Measurements from ENCODE around the gene SMIM22.

SMIM22 gene

DNA sequence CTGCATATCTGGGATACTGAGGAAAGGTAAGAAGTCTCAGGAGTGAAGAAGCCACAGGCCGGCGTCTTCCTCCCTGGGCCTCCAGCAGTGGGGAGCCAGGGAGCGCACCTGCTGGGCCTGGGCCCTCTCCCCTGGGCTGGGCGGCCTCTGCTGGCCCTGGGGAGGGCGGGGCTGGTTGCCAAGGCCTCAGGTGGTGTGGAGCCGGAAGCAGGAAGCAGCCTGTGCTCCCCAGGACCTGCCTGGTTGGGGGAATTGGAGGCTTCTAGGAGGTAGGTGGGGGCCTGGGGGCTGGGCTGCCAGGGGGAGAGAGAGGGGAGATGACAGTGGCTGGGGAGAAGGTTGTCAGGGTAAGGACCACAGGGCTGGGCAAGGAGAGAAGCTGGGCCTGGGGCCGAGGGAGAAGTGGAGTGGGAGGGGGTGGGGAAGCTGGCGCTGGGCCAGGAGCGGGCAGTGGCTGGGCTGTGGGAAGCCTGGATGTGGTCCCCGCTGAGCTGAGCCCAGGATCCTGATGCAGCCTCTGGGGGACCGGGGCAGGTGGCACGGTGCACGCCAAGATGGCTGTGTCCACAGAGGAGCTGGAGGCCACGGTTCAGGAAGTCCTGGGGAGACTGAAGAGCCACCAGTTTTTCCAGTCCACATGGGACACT is at the start of gene SMIM22:
TSS of gene SMIM22 (plus strand) at position 189 of the 647 bp plus-strand sequence. CDS start at position 555, 366 bp downstream.
- no peaks in the 10 kb centered on the region for H3K9me3 ChIP-seq (ENCODE audit: insufficient read depth, low read depth, low read length)
- H3K4me3 ChIP-seq (ENCODE audit: low read length) = no peak within 1 kb of the TSS
- H3K4me1 ChIP-seq (ENCODE audit: insufficient read depth, low read length) = no peaks in the 10 kb centered on the region
- peaks cover 11% of the 10 kb centered on the region; the same call in 1 of the 2 replicates for H3K36me3 ChIP-seq (ENCODE audit: insufficient read depth, low read depth, low read length)
- no peak within 1 kb of the TSS for H3K9ac ChIP-seq (ENCODE audit: low read depth, low read length)
- H3K27me3 ChIP-seq (ENCODE audit: insufficient read depth, low read length) = no peaks in the 10 kb centered on the region
- H3K27ac ChIP-seq (ENCODE audit: low read length) = no peak within 1 kb of the TSS

GRCh38 chr16:4746215-4746614 is 49.0 kb upstream of the SMIM22 start:
- Histone ChIP-seq H3K27ac (ENCODE audit: low read length) (no peak overlapping the region), H3K9ac (ENCODE audit: low read depth, low read length) (no peak overlapping the region), H3K4me3 (ENCODE audit: low read length) (no peak overlapping the region), H3K27me3 (ENCODE audit: insufficient read depth, low read length) (no peaks in the 10 kb centered on the region), H3K4me1 (ENCODE audit: insufficient read depth, low read length) (no peaks in the 10 kb centered on the region), H3K36me3 (ENCODE audit: insufficient read depth, low read depth, low read length) (peaks cover 6% of the 10 kb centered on the region; the same call in 1 of the 2 replicates), H3K9me3 (ENCODE audit: insufficient read depth, low read depth, low read length) (no peaks in the 10 kb centered on the region)

DNA sequence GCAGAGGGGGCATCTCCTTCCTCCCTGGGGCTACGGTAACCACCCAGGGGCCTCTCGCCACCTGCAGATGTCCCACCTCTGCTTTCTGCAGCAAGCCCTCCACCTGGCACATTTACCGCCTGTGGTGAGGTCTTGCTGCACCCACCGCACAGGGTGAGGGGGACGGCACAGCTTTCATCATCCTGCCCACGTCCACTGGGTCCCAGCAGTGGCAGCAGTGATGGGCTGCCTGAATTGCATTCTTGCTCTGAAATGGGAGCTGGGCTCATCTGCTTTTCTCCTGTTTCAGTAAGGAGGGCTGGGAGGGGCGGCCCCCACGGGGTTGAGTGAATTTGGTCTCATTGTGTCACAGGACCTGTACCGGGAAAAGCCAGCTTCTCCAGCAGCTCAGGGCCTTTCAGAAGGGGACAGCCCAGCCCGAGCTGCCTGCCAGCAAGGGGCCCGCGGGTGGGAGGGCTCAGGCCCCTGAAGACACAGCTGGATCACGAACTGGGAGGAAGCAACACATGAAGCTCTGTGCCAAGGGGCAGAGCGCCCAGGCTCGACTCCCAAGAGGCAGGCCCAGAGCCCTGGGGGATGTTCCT is 48.1 kb upstream of the SMIM22 start:
- Histone ChIP-seq H3K4me3 (ENCODE audit: low read length) (no peak overlapping the region), H3K4me1 (ENCODE audit: insufficient read depth, low read length) (no peaks in the 10 kb centered on the region), H3K27me3 (ENCODE audit: insufficient read depth, low read length) (no peaks in the 10 kb centered on the region), H3K27ac (ENCODE audit: low read length) (no peak overlapping the region), H3K9ac (ENCODE audit: low read depth, low read length) (no peak overlapping the region), H3K9me3 (ENCODE audit: insufficient read depth, low read depth, low read length) (no peaks in the 10 kb centered on the region), H3K36me3 (ENCODE audit: insufficient read depth, low read depth, low read length) (peaks cover 14% of the 10 kb centered on the region)

DNA sequence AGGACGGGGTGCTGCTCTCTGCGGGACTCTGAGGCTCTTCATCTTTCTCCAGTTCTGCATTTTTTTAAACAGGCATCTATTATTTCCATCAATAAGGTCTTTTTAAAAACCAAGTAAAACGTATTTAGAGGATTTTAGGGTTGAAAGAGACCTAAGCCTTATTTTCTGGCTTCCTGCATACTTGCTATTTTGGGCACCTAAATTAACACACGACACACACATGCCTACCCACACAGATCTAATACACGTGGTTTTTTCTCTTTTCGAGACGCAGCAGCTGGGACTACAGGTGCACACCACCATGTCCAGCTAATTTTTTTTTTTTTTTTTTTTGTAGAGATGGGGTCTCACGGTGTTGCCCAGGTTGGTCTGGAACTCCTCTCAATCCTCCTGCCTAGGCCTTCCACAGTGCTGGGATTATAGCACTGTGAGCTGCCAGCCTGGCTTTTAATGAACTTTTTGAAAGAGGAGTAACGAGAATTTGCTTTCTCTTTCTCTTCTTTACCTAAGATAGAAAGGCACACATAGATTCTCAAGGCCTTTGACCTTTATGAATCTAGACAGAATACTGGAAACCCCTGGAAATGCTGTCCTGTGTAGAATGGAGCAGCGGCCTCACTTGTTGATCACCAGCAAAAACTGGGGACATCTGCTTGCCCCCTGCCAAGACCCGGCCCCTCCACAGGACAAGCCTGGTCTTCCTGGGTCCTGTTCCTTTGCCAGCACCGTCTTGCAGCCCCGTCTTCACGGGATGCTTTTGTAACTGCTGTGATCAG is 47.1 kb upstream of the SMIM22 start:
- no peak overlapping the region for H3K9ac ChIP-seq (ENCODE audit: low read depth, low read length)
- H3K27me3 ChIP-seq (ENCODE audit: insufficient read depth, low read length) = no peaks in the 10 kb centered on the region
- H3K4me1 ChIP-seq (ENCODE audit: insufficient read depth, low read length) = no peaks in the 10 kb centered on the region
- H3K36me3 ChIP-seq (ENCODE audit: insufficient read depth, low read depth, low read length) = peaks cover 24% of the 10 kb centered on the region
- H3K9me3 ChIP-seq (ENCODE audit: insufficient read depth, low read depth, low read length) = no peaks in the 10 kb centered on the region
- no peak overlapping the region for H3K4me3 ChIP-seq (ENCODE audit: low read length)
- no peak overlapping the region for H3K27ac ChIP-seq (ENCODE audit: low read length)

GRCh38 chr16:4748682-4749411 is 46.3 kb upstream of the SMIM22 start:
- Histone ChIP-seq H3K36me3 (ENCODE audit: insufficient read depth, low read depth, low read length) (peaks cover 32% of the 10 kb centered on the region), H3K4me3 (ENCODE audit: low read length) (no peak overlapping the region), H3K9ac (ENCODE audit: low read depth, low read length) (no peak overlapping the region), H3K27ac (ENCODE audit: low read length) (no peak overlapping the region), H3K9me3 (ENCODE audit: insufficient read depth, low read depth, low read length) (no peaks in the 10 kb centered on the region), H3K4me1 (ENCODE audit: insufficient read depth, low read length) (no peaks in the 10 kb centered on the region), H3K27me3 (ENCODE audit: insufficient read depth, low read length) (no peaks in the 10 kb centered on the region)

DNA sequence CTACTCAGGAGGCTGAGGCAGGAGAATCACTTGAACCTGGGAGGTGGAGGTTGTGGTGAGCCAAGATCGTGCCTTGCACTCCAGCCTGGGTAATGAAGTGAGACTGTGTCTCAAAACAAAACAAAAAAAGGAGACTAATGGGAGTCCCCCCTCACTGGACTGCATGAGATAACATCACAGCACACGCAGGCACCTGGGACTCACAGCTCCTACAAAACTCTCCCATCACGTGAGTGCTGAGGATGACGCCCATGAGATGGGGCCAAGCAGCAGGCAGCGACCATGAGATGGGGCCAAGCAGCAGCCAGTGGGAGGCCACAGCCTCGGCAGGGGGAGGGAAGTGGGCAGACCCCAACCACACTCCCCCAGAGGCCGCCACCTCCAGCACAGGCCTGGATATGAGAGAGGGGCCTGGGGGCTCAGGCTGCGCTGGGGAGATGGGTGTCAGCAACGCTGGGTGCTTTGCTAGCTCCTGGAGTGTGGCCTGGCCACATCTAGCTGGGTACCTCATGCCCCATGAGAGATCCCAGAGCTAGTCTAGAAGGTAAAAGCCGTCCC is 45.4 kb upstream of the SMIM22 start:
- H3K27me3 ChIP-seq (ENCODE audit: insufficient read depth, low read length) = no peaks in the 10 kb centered on the region
- H3K4me1 ChIP-seq (ENCODE audit: insufficient read depth, low read length) = no peaks in the 10 kb centered on the region
- H3K9me3 ChIP-seq (ENCODE audit: insufficient read depth, low read depth, low read length) = no peaks in the 10 kb centered on the region
- H3K9ac ChIP-seq (ENCODE audit: low read depth, low read length) = no peak overlapping the region
- no peak overlapping the region for H3K27ac ChIP-seq (ENCODE audit: low read length)
- peaks cover 36% of the 10 kb centered on the region for H3K36me3 ChIP-seq (ENCODE audit: insufficient read depth, low read depth, low read length)
- H3K4me3 ChIP-seq (ENCODE audit: low read length) = no peak overlapping the region

DNA sequence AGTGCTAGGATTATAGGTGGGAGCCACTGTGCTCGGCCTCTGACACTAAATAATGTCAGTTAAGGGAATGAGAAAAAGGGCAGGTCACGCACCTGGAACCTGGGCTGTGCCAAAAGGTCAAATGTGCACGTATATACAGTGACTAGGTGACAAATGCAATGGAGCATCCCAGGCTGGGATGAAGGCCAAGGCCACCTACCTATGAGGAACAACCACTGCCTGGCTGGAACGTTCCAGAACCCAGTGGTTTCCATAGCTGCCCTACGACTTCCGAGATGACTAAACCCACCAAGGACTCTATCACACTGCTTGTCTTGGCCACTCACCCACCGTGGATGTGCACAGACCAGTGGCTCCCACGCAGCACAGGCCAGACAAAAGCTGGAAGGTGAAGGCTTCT is 44.3 kb upstream of the SMIM22 start:
- H3K9ac ChIP-seq (ENCODE audit: low read depth, low read length) = no peak overlapping the region
- no peaks in the 10 kb centered on the region for H3K27me3 ChIP-seq (ENCODE audit: insufficient read depth, low read length)
- H3K4me1 ChIP-seq (ENCODE audit: insufficient read depth, low read length) = no peaks in the 10 kb centered on the region
- 0 out of 2 replicates have a peak, but pooled peaks cover 5% of the 10 kb centered on the region for H3K9me3 ChIP-seq (ENCODE audit: insufficient read depth, low read depth, low read length)
- H3K36me3 ChIP-seq (ENCODE audit: insufficient read depth, low read depth, low read length) = peaks cover 46% of the 10 kb centered on the region
- no peak overlapping the region for H3K4me3 ChIP-seq (ENCODE audit: low read length)
- no peak overlapping the region for H3K27ac ChIP-seq (ENCODE audit: low read length)

DNA sequence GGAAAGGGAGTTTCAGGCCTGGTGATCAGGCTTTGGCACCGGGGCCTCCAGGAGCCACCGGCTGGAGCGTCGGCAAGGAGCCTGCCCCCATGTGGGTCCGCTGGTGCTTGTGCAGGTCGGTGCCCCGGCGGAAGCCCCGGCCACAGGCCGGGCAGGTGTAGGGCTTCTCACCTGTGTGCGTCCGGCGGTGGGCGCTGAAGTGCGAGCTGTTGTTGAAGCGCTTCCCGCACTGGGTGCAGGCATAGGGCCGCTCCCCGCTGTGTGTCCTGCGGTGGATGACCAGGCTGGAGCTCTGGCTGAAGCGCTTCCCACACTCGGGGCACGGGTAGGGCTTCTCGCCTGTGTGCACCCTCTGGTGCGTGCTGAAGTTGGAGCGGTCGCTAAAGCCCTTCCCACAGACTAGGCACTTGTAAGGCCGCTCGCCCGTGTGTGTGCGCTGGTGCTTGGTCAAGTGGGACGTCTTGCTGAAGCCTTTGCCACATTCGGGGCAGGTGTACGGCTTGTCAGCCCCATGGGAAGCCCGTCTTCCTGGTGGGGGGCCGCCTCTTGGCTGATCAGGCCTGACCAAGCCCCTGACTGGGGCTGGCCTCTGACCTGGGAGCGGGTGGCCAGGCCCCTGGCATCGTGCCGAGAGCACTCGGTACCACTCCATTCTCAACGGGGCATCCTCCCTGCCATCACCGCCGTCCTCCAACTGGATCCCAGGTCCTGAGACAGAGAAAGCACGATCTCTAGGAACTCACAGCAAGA is 42.6 kb upstream of the SMIM22 start:
- Histone ChIP-seq H3K4me1 (ENCODE audit: insufficient read depth, low read length) (no peaks in the 10 kb centered on the region), H3K27ac (ENCODE audit: low read length) (no peak overlapping the region), H3K36me3 (ENCODE audit: insufficient read depth, low read depth, low read length) (peaks cover 58% of the 10 kb centered on the region), H3K9me3 (ENCODE audit: insufficient read depth, low read depth, low read length) (0 out of 2 replicates have a peak, but pooled peaks cover 6% of the 10 kb centered on the region), H3K4me3 (ENCODE audit: low read length) (no peak overlapping the region), H3K27me3 (ENCODE audit: insufficient read depth, low read length) (no peaks in the 10 kb centered on the region), H3K9ac (ENCODE audit: low read depth, low read length) (no peak overlapping the region)

DNA sequence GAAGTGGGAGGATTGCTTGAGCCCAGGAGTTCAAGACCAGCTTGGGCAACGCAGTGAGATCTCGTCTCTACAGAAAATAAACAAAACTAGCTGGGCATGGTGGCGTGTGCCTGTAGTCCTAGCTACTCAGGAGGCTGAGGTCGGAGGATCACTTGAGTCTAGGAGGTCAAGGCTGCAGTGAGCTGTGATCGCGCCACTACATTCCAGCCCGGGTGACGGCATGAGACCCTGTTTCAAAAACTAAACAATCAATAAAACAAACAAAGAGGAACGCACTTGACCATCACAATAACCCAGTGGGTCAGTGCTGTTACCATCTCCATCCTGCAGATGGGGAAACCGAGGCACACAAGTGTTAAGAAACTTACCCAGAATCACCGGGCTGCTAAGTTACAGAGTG is 41.9 kb upstream of the SMIM22 start:
- H3K36me3 ChIP-seq (ENCODE audit: insufficient read depth, low read depth, low read length) = peaks cover 64% of the 10 kb centered on the region
- no peak overlapping the region for H3K27ac ChIP-seq (ENCODE audit: low read length)
- no peaks in the 10 kb centered on the region for H3K4me1 ChIP-seq (ENCODE audit: insufficient read depth, low read length)
- H3K4me3 ChIP-seq (ENCODE audit: low read length) = no peak overlapping the region
- no peak overlapping the region for H3K9ac ChIP-seq (ENCODE audit: low read depth, low read length)
- no peaks in the 10 kb centered on the region for H3K27me3 ChIP-seq (ENCODE audit: insufficient read depth, low read length)
- H3K9me3 ChIP-seq (ENCODE audit: insufficient read depth, low read depth, low read length) = 0 out of 2 replicates have a peak, but pooled peaks cover 6% of the 10 kb centered on the region

DNA sequence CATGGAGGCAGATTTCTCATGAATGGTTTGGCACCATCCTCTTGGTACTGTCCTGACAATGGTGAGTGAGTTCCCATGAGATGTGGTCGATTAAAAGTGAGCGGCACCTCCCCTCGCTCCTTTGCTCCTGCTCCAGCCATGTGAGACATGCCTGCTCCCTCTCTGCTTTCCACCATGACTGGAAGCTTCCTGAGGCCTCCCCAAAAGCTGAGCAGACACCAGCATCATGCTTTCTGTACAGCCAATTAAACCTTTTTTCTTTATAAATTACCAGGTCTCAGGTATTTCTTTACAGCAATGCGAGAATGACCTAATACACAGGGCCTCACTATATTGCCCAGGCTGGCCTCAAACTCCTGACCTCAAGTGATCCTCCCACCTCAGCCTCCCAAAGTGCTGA is 40.3 kb upstream of the SMIM22 start:
- H3K27me3 ChIP-seq (ENCODE audit: insufficient read depth, low read length) = no peaks in the 10 kb centered on the region
- no peak overlapping the region for H3K27ac ChIP-seq (ENCODE audit: low read length)
- 0 out of 2 replicates have a peak, but pooled peaks cover 6% of the 10 kb centered on the region for H3K9me3 ChIP-seq (ENCODE audit: insufficient read depth, low read depth, low read length)
- no peak overlapping the region for H3K4me3 ChIP-seq (ENCODE audit: low read length)
- no peak overlapping the region for H3K9ac ChIP-seq (ENCODE audit: low read depth, low read length)
- peaks cover 79% of the 10 kb centered on the region for H3K36me3 ChIP-seq (ENCODE audit: insufficient read depth, low read depth, low read length)
- no peaks in the 10 kb centered on the region for H3K4me1 ChIP-seq (ENCODE audit: insufficient read depth, low read length)

GRCh38 chr16:4755687-4756086 is 39.5 kb upstream of the SMIM22 start:
- no peaks in the 10 kb centered on the region for H3K27me3 ChIP-seq (ENCODE audit: insufficient read depth, low read length)
- no peaks in the 10 kb centered on the region for H3K4me1 ChIP-seq (ENCODE audit: insufficient read depth, low read length)
- H3K36me3 ChIP-seq (ENCODE audit: insufficient read depth, low read depth, low read length) = peaks cover 87% of the 10 kb centered on the region
- H3K9ac ChIP-seq (ENCODE audit: low read depth, low read length) = no peak overlapping the region
- 0 out of 2 replicates have a peak, but pooled peaks cover 6% of the 10 kb centered on the region for H3K9me3 ChIP-seq (ENCODE audit: insufficient read depth, low read depth, low read length)
- H3K27ac ChIP-seq (ENCODE audit: low read length) = no peak overlapping the region
- no peak overlapping the region for H3K4me3 ChIP-seq (ENCODE audit: low read length)
